SK-N-SH treated with all-trans-retinoic acid at 6 μM for 48 hours (cell line): Measurements from ENCODE around the gene TEX101.

Experiments
- ATAC-seq: fragments of 200-7000 bp; cut with Tn5 transposase; 3 replicates; pipeline ENCODE4 v1.9.1; 2020; ENCODE audit warnings: mild to moderate bottlenecking, moderate library complexity
- ARNTL ChIP-seq: fragments of 450-650 bp; formaldehyde crosslinking; IDR thresholded peaks from 2 replicates; pipeline ENCODE4 v1.5.0; 2020; ENCODE audit warnings: low read depth, mild to moderate bottlenecking, moderate library complexity, borderline replicate concordance
- BACH2 ChIP-seq: fragments of 250-450 bp; sonication (Bioruptor Pico); IDR thresholded peaks from 2 replicates; pipeline ENCODE4 v1.9.0; 2021; ENCODE audit warnings: mild to moderate bottlenecking, borderline replicate concordance
- CSDC2 ChIP-seq: fragments of 250-450 bp; sonication (Bioruptor Pico); IDR thresholded peaks from 2 replicates; pipeline ENCODE4 v1.5.0; 2020; ENCODE audit warnings: mild to moderate bottlenecking, moderate library complexity
- ESRRG ChIP-seq: fragments of 250-450 bp; sonication (Bioruptor Pico); IDR thresholded peaks from 2 replicates; pipeline ENCODE4 v1.6.1; 2021; ENCODE audit warnings: mild to moderate bottlenecking
- GLIS3 ChIP-seq: fragments of 250-450 bp; sonication (Bioruptor Pico); IDR thresholded peaks from 2 replicates; pipeline ENCODE4 v1.5.0; 2020; ENCODE audit warnings: mild to moderate bottlenecking, moderate library complexity
- ISL1 ChIP-seq: fragments of 250-450 bp; sonication (Bioruptor Pico); IDR thresholded peaks from 2 replicates; pipeline ENCODE4 v2.1.2; 2022; ENCODE audit warnings: mild to moderate bottlenecking, moderate library complexity
- OSR1 ChIP-seq: fragments of 250-450 bp; sonication (Bioruptor Pico); IDR thresholded peaks from 2 replicates; pipeline ENCODE4 v1.8.0; 2022; ENCODE audit warnings: moderate library complexity, mild to moderate bottlenecking, inconsistent platforms
- PPARA ChIP-seq: fragments of 250-450 bp; sonication (Bioruptor Pico); IDR thresholded peaks from 2 replicates; pipeline ENCODE4 v1.5.0; 2020; ENCODE audit warnings: mild to moderate bottlenecking, borderline replicate concordance
- RARB ChIP-seq: fragments of 250-450 bp; sonication (Bioruptor Pico); IDR thresholded peaks from 2 replicates; pipeline ENCODE4 v1.8.0; 2021; ENCODE audit warnings: mild to moderate bottlenecking, moderate library complexity
- SNAI2 ChIP-seq: fragments of 250-450 bp; sonication (Bioruptor Pico); IDR thresholded peaks from 2 replicates; pipeline ENCODE4 v1.5.0; 2020; ENCODE audit warnings: mild to moderate bottlenecking, moderate library complexity
- TOX ChIP-seq: fragments of 250-450 bp; sonication (Bioruptor Pico); IDR thresholded peaks from 2 replicates; pipeline ENCODE4 v1.8.0; 2021; ENCODE audit warnings: mild to moderate bottlenecking, moderate library complexity, borderline replicate concordance
- ZC3H10 ChIP-seq: fragments of 250-450 bp; sonication (Bioruptor Pico); IDR thresholded peaks from 2 replicates; pipeline ENCODE4 v1.5.1; 2021; ENCODE audit warnings: mild to moderate bottlenecking, moderate library complexity
- ZFP30 ChIP-seq: fragments of 450-650 bp; formaldehyde crosslinking; IDR thresholded peaks from 2 replicates; pipeline ENCODE4 v1.5.0; 2022; ENCODE audit warnings: mild to moderate bottlenecking, moderate library complexity
- ZNF565 ChIP-seq: fragments of 450-650 bp; formaldehyde crosslinking; conservative IDR thresholded peaks from 2 replicates; pipeline ENCODE4 v1.5.0; 2020; ENCODE audit warnings: low read depth, mild to moderate bottlenecking, moderate library complexity
- ZNF70 ChIP-seq: fragments of 450-650 bp; formaldehyde crosslinking; IDR thresholded peaks from 2 replicates; pipeline ENCODE4 v1.5.0; 2020; ENCODE audit warnings: mild to moderate bottlenecking, moderate library complexity
- ZNF8 ChIP-seq: fragments of 450-650 bp; formaldehyde crosslinking; IDR thresholded peaks from 2 replicates; pipeline ENCODE4 v1.5.0; 2020; ENCODE audit warnings: mild to moderate bottlenecking, moderate library complexity
- TF ChIP-seq, protein P1 (sequence below): fragments of 250-450 bp; sonication (Bioruptor Pico); IDR thresholded peaks from 2 replicates; pipeline ENCODE4 v1.5.0; 2020; ENCODE audit warnings: mild to moderate bottlenecking, moderate library complexity
- TF ChIP-seq, protein P2 (sequence below): fragments of 250-450 bp; sonication (Bioruptor Pico); IDR thresholded peaks from 2 replicates; pipeline ENCODE4 v1.5.1; 2020; ENCODE audit warnings: low read depth, mild to moderate bottlenecking, moderate library complexity
- TF ChIP-seq, protein P3 (sequence below): fragments of 250-450 bp; sonication (Bioruptor Pico); IDR thresholded peaks from 2 replicates; pipeline ENCODE4 v1.5.1; 2021; ENCODE audit warnings: mild to moderate bottlenecking, moderate library complexity
- TF ChIP-seq, protein P4 (sequence below): fragments of 250-450 bp; sonication (Bioruptor Pico); IDR thresholded peaks from 2 replicates; pipeline ENCODE4 v1.8.0; 2020; ENCODE audit warnings: mild to moderate bottlenecking, moderate library complexity, borderline replicate concordance
- TF ChIP-seq, protein P5 (sequence below): fragments of 250-450 bp; sonication (Bioruptor Pico); IDR thresholded peaks from 2 replicates; pipeline ENCODE4 v1.8.0; 2021; ENCODE audit warnings: low read depth, mild to moderate bottlenecking, moderate library complexity, borderline replicate concordance

Gene TEX101

DNA sequence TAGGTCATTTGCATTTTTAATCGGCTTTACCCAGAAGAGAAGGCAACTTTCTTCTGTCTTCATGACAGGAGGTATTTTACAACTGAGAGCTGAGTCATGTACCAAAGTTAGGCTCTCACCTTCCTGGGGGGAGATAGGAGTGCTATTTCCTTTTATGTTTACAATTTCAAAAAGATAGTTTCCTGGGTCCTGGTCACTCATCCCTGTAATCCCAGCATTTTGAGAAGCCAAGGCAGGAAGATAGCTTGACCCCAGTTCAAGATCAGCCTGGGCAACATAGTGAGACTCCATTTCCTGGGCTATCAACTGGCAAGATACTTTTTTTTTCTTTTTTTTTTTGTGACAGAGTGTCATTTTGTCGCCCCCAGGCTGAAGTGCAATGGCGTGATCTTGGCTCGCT, 43.1 kb downstream of the TEX101 start:
- ATAC-seq, result no peak
- TF ChIP-seq ZNF8 (CRISPR knock-in tag), result no peak
- no peak for TF ChIP-seq BACH2
- no peak for TF ChIP-seq ZFP30 (CRISPR knock-in tag)
- TF ChIP-seq, protein P1, sequence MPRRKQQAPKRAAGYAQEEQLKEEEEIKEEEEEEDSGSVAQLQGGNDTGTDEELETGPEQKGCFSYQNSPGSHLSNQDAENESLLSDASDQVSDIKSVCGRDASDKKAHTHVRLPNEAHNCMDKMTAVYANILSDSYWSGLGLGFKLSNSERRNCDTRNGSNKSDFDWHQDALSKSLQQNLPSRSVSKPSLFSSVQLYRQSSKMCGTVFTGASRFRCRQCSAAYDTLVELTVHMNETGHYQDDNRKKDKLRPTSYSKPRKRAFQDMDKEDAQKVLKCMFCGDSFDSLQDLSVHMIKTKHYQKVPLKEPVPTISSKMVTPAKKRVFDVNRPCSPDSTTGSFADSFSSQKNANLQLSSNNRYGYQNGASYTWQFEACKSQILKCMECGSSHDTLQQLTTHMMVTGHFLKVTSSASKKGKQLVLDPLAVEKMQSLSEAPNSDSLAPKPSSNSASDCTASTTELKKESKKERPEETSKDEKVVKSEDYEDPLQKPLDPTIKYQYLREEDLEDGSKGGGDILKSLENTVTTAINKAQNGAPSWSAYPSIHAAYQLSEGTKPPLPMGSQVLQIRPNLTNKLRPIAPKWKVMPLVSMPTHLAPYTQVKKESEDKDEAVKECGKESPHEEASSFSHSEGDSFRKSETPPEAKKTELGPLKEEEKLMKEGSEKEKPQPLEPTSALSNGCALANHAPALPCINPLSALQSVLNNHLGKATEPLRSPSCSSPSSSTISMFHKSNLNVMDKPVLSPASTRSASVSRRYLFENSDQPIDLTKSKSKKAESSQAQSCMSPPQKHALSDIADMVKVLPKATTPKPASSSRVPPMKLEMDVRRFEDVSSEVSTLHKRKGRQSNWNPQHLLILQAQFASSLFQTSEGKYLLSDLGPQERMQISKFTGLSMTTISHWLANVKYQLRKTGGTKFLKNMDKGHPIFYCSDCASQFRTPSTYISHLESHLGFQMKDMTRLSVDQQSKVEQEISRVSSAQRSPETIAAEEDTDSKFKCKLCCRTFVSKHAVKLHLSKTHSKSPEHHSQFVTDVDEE (CRISPR knock-in tag), result no peak
- TF ChIP-seq RARB (CRISPR knock-in tag), result no peak
- no peak for TF ChIP-seq ZNF565 (CRISPR knock-in tag)
- no peak for TF ChIP-seq ZC3H10
- TF ChIP-seq, protein P2, sequence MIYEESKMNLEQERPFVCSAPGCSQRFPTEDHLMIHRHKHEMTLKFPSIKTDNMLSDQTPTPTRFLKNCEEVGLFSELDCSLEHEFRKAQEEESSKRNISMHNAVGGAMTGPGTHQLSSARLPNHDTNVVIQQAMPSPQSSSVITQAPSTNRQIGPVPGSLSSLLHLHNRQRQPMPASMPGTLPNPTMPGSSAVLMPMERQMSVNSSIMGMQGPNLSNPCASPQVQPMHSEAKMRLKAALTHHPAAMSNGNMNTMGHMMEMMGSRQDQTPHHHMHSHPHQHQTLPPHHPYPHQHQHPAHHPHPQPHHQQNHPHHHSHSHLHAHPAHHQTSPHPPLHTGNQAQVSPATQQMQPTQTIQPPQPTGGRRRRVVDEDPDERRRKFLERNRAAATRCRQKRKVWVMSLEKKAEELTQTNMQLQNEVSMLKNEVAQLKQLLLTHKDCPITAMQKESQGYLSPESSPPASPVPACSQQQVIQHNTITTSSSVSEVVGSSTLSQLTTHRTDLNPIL, result no peak
- TF ChIP-seq, protein P3, sequence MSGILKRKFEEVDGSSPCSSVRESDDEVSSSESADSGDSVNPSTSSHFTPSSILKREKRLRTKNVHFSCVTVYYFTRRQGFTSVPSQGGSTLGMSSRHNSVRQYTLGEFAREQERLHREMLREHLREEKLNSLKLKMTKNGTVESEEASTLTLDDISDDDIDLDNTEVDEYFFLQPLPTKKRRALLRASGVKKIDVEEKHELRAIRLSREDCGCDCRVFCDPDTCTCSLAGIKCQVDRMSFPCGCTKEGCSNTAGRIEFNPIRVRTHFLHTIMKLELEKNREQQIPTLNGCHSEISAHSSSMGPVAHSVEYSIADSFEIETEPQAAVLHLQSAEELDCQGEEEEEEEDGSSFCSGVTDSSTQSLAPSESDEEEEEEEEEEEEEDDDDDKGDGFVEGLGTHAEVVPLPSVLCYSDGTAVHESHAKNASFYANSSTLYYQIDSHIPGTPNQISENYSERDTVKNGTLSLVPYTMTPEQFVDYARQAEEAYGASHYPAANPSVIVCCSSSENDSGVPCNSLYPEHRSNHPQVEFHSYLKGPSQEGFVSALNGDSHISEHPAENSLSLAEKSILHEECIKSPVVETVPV (CRISPR knock-in tag), result no peak
- TF ChIP-seq OSR1, result no peak
- TF ChIP-seq PPARA (CRISPR knock-in tag), result no peak
- no peak for TF ChIP-seq ZNF70 (CRISPR knock-in tag)
- TF ChIP-seq TOX (CRISPR knock-in tag), result no peak
- no peak for TF ChIP-seq GLIS3
- no peak for TF ChIP-seq ARNTL (CRISPR knock-in tag)
- TF ChIP-seq, all 23 proteins: peak for 0

DNA sequence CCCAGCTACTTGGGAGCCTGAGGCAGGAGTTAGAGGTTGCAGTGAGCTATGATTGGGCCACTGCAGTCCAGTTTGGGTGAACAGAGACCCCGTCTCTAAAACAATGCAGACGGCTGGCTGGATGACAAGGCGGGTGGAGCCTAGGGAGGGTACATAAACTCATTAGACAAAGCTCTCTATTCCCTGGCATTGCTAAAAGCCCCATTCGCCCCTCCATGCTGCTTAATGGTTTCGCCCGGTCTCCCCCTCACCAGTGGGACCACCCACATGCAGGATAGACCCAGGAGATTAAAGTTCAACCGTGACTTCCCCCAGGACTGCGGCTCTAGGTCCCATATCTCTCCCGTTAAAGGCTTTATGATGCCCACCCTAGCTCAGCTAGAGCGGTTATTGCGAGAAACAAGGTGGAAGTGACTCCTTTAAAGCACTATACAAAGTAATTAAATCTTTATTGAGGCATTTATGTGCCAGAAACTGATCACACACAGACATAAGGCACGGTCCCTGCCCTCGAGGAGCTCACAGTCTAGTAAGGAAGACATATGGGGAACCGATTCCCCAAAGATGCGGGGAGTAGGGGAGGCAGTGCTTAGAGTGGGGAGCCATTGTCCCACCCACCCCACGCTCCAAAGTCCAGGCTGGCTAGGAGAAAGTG, 45.8 kb downstream of the TEX101 start:
- TF ChIP-seq ZNF70 (CRISPR knock-in tag), result no peak
- ATAC-seq, result no peak

DNA sequence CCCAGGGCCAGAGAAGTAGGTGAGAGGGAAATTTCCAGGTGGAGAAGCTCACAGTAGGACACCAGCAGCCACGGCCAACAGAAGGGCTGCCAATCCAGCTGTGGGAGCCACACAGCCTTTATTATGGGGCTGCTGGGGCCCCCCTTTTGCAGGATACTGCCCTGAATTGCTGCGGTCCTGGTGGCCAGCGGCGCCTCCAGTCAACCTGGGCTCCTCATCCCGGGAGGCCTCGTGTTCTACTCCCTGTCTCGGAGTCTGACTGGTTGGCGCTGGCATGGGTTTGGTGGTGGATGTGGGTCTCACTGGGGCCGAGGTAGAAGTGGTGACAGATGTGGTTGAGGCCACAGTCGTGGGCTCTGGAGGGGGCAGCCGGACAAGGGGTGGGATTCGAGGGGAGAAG, 46.6 kb downstream of the TEX101 start:
- TF ChIP-seq ARNTL (CRISPR knock-in tag) (no peak), ESRRG (no peak), GLIS3 (no peak), RARB (CRISPR knock-in tag) (no peak), ZNF8 (CRISPR knock-in tag) (no peak), ZNF565 (CRISPR knock-in tag) (no peak), ZNF70 (CRISPR knock-in tag) (no peak)
- TF ChIP-seq, all 23 proteins: peak for 0
- ATAC-seq, result no peak

DNA sequence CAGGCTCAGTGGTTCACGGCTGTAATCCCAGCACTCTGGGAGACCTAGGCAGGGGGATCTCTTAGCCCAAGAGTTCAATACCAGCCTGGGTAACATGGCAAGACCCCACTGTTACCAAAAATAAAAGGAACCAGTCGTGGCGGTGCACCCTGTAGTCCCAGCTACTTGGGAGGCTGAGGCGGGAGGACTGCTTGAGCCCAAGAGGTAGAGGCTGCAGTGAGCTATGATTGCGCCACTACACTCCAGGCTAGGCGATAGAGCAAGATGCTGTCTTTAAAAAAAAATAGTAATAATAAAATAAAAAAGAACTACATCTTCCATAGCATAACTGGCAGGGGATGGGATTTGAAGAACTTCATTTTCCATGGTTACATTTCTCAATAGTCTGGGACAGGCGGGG, 47.7 kb downstream of the TEX101 start:
- no peak for ATAC-seq
- TF ChIP-seq, protein P4, sequence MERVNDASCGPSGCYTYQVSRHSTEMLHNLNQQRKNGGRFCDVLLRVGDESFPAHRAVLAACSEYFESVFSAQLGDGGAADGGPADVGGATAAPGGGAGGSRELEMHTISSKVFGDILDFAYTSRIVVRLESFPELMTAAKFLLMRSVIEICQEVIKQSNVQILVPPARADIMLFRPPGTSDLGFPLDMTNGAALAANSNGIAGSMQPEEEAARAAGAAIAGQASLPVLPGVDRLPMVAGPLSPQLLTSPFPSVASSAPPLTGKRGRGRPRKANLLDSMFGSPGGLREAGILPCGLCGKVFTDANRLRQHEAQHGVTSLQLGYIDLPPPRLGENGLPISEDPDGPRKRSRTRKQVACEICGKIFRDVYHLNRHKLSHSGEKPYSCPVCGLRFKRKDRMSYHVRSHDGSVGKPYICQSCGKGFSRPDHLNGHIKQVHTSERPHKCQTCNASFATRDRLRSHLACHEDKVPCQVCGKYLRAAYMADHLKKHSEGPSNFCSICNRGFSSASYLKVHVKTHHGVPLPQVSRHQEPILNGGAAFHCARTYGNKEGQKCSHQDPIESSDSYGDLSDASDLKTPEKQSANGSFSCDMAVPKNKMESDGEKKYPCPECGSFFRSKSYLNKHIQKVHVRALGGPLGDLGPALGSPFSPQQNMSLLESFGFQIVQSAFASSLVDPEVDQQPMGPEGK (CRISPR knock-in tag), result no peak
- TF ChIP-seq, protein P2, result no peak
- TF ChIP-seq, protein P5, sequence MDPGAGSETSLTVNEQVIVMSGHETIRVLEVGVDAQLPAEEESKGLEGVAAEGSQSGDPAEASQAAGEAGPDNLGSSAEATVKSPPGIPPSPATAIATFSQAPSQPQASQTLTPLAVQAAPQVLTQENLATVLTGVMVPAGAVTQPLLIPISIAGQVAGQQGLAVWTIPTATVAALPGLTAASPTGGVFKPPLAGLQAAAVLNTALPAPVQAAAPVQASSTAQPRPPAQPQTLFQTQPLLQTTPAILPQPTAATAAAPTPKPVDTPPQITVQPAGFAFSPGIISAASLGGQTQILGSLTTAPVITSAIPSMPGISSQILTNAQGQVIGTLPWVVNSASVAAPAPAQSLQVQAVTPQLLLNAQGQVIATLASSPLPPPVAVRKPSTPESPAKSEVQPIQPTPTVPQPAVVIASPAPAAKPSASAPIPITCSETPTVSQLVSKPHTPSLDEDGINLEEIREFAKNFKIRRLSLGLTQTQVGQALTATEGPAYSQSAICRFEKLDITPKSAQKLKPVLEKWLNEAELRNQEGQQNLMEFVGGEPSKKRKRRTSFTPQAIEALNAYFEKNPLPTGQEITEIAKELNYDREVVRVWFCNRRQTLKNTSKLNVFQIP (CRISPR knock-in tag), result no peak
- TF ChIP-seq ARNTL (CRISPR knock-in tag), result no peak
- no peak for TF ChIP-seq ISL1 (CRISPR knock-in tag)
- TF ChIP-seq ZFP30 (CRISPR knock-in tag), result no peak
- TF ChIP-seq SNAI2 (CRISPR knock-in tag), result no peak
- TF ChIP-seq CSDC2 (CRISPR knock-in tag), result no peak
